ENCODE results near the gene GARIN3. TPM values are rescaled to one million over a fixed set of nuclear protein-coding genes. Genes with fewer than 3 reads are reported as not detected.

Gene GARIN3
- total and polyA plus RNA-seq, 2 donors (not counting 1 experiment from before 2014, with no cell fraction given) = not detected

GRCh38 chr5:157203417-157203816 lies 37.4 kb upstream of the GARIN3 start:
- H3K27me3 Mint-ChIP-seq = no peaks in the 10 kb centered on the region
- intact Hi-C loops (cut with micrococcal nuclease) = loop anchor here (10.0 kb wide), 1 partner anchor 49 kb away; no protein-coding TSS in a partner anchor

GRCh38 chr5:157201857-157202256 lies 35.8 kb upstream of the GARIN3 start:
- ChIA-PET POLR2A (no interaction called here), CTCF (no interaction called here)
- Histone ChIP-seq H4K20me1 (ENCODE audit: control insufficient read depth, insufficient read depth, low read length, poor library complexity, severe bottlenecking) (no peaks in the 10 kb centered on the region), H3K27me3 (replicated peaks in 1 of 4; ENCODE audit: control extremely low read depth in 1 of 4, control insufficient read depth in 3 of 4, insufficient read depth in 4 of 4, low read length in 3 of 4) (no peaks in the 10 kb centered on the region), H3K4me1 (ENCODE audit: control insufficient read depth in 2 of 2, insufficient read depth in 2 of 2, low read length in 2 of 2) (peaks cover 12 to 16% of the 10 kb centered on the region in 2 donors), H3K9me3 (ENCODE audit: control extremely low read depth in 1 of 3, control insufficient read depth in 2 of 3, insufficient read depth in 1 of 3, low read length in 2 of 3) (peaks cover 0 to 1% (median 0%) of the 10 kb centered on the region in 3 donors), H3K79me2 (ENCODE audit: control insufficient read depth, insufficient read depth, low read length) (no peaks in the 10 kb centered on the region), H3K4me2 (replicated peaks; ENCODE audit: low read depth, low read length, poor library complexity, severe bottlenecking) (no peak overlapping the region), H3K4me3 (ENCODE audit: control extremely low read depth in 1 of 5, extremely low read depth in 1 of 5, insufficient read depth in 1 of 5, low read depth in 2 of 5, low read length in 4 of 5) (no peak overlapping the region), H2AFZ (ENCODE audit: insufficient read depth, low read depth, low read length, poor library complexity, severe bottlenecking) (no peak overlapping the region), H3K27ac (ENCODE audit: low read length in 2 of 2) (no peak overlapping the region), H3K36me3 (replicated peaks in 1 of 2; ENCODE audit: control extremely low read depth in 1 of 2, control insufficient read depth in 1 of 2, extremely low read depth in 1 of 2, insufficient read depth in 2 of 2, low read length in 1 of 2) (no peaks in the 10 kb centered on the region), H3K9ac (ENCODE audit: low read length) (no peak overlapping the region)
- Mint-ChIP-seq H3K4me1 (peaks cover 12% of the 10 kb centered on the region), H3K9me3 (ENCODE audit: insufficient read depth) (no peaks in the 10 kb centered on the region), H3K4me3 (no peak overlapping the region), H3K27ac (no peak overlapping the region), H3K27me3 (no peaks in the 10 kb centered on the region)
- 92% methylated on average over 4 of the region's 4 CpGs for WGBS (ENCODE audit: insufficient coverage)
- TF ChIP-seq CTCF (IDR thresholded peaks at IDR 0.05) (no peak), EZH2 (IDR thresholded peaks at IDR 0.05; ENCODE audit: borderline replicate concordance, insufficient read depth, low read depth, low read length, poor library complexity, severe bottlenecking) (no peak)
- ATAC-seq (ENCODE audit: low read depth) (no peak), DNase-seq (no peak)
- intact Hi-C loops (cut with micrococcal nuclease) = loop anchor here (10.0 kb wide), 1 partner anchor 47 kb away; no protein-coding TSS in a partner anchor

More at GRCh38 chr5:157203417-157203816, 37.4 kb upstream of the GARIN3 start:
- ChIA-PET CTCF (no interaction called here), POLR2A (no interaction called here)
- H3K79me2 ChIP-seq (ENCODE audit: control insufficient read depth, insufficient read depth, low read length) = no peaks in the 10 kb centered on the region
- H3K36me3 ChIP-seq (replicated peaks in 1 of 2; ENCODE audit: control extremely low read depth in 1 of 2, control insufficient read depth in 1 of 2, extremely low read depth in 1 of 2, insufficient read depth in 2 of 2, low read length in 1 of 2) = no peaks in the 10 kb centered on the region
- no peaks in the 10 kb centered on the region for H4K20me1 ChIP-seq (ENCODE audit: control insufficient read depth, insufficient read depth, low read length, poor library complexity, severe bottlenecking)
- H3K27me3 ChIP-seq (replicated peaks in 1 of 4; ENCODE audit: control extremely low read depth in 1 of 4, control insufficient read depth in 3 of 4, insufficient read depth in 4 of 4, low read length in 3 of 4) = no peaks in the 10 kb centered on the region
- no peak overlapping the region for H3K27ac ChIP-seq (ENCODE audit: low read length in 2 of 2)
- H3K4me1 ChIP-seq (ENCODE audit: control insufficient read depth in 2 of 2, insufficient read depth in 2 of 2, low read length in 2 of 2) = peaks cover 12% of the 10 kb centered on the region in 2 donors
- DNase-seq (no peak), ATAC-seq (ENCODE audit: low read depth) (no peak)
- H2AFZ ChIP-seq (ENCODE audit: insufficient read depth, low read depth, low read length, poor library complexity, severe bottlenecking) = no peak overlapping the region
- WGBS (ENCODE audit: insufficient coverage) = 100% methylated on average over 1 of the region's 4 CpGs
- no peak overlapping the region for H3K4me3 Mint-ChIP-seq
- no peak overlapping the region for H3K9ac ChIP-seq (ENCODE audit: low read length)
- no peak overlapping the region for H3K4me2 ChIP-seq (replicated peaks; ENCODE audit: low read depth, low read length, poor library complexity, severe bottlenecking)
- H3K9me3 ChIP-seq (ENCODE audit: control extremely low read depth in 1 of 3, control insufficient read depth in 2 of 3, insufficient read depth in 1 of 3, low read length in 2 of 3) = peaks cover 0 to 1% (median 0%) of the 10 kb centered on the region in 3 donors
- H3K4me3 ChIP-seq (ENCODE audit: control extremely low read depth in 1 of 5, extremely low read depth in 1 of 5, insufficient read depth in 1 of 5, low read depth in 2 of 5, low read length in 4 of 5) = no peak overlapping the region
- no peaks in the 10 kb centered on the region for H3K9me3 Mint-ChIP-seq (ENCODE audit: insufficient read depth)
- TF ChIP-seq EZH2 (IDR thresholded peaks at IDR 0.05; ENCODE audit: borderline replicate concordance, insufficient read depth, low read depth, low read length, poor library complexity, severe bottlenecking) (no peak), CTCF (IDR thresholded peaks at IDR 0.05) (no peak)
- peaks cover 9% of the 10 kb centered on the region for H3K4me1 Mint-ChIP-seq
- H3K27ac Mint-ChIP-seq = no peak overlapping the region

All from B cell (primary cell).